ENCODE data around the gene SERPINB2.

GRCh38 chr18:63936156-63936931, 48.8 kb downstream of the SERPINB2 start:
- TF ChIP-seq EZH2phosphoT487 (IDR thresholded peaks at IDR 0.05; ENCODE audit: low read depth) (no peak), CTCF (IDR thresholded peaks at IDR 0.05; ENCODE audit: low read depth, low read length) (peak; percentile 96)
